ENCODE results near the gene LRP8.

DNA sequence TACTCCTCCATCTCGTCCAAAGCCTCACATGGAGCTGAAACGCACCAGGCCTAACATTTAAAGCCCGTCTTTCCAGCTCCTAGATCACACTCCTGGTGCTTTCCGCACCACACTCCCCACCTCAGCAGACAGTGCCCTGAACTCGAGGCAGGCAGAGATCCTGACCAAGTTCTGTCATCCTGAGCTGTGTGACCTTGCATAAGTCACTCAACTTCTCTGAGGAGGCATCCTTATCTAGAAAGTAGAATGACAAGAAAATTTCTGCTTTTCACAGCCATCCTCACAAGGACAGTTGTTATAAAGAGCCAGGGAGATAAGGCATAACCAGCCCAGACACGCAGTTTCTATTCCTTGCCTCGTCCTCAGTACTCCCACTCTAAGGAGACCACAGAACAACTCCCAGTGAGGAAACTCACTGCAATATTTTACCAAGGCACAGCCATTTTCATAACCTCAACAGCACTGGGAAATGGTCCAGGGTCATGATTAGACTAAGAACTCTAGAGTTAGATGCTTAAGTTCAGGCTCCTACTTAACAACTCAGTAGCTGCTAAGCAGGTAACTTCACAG lies 3.1 kb downstream of the LRP8 start:
- TF ChIP-seq, protein P1, sequence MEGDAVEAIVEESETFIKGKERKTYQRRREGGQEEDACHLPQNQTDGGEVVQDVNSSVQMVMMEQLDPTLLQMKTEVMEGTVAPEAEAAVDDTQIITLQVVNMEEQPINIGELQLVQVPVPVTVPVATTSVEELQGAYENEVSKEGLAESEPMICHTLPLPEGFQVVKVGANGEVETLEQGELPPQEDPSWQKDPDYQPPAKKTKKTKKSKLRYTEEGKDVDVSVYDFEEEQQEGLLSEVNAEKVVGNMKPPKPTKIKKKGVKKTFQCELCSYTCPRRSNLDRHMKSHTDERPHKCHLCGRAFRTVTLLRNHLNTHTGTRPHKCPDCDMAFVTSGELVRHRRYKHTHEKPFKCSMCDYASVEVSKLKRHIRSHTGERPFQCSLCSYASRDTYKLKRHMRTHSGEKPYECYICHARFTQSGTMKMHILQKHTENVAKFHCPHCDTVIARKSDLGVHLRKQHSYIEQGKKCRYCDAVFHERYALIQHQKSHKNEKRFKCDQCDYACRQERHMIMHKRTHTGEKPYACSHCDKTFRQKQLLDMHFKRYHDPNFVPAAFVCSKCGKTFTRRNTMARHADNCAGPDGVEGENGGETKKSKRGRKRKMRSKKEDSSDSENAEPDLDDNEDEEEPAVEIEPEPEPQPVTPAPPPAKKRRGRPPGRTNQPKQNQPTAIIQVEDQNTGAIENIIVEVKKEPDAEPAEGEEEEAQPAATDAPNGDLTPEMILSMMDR (IDR thresholded peaks at IDR 0.05), result no peak
- no peak for TF ChIP-seq EZH2 (IDR thresholded peaks at IDR 0.05; ENCODE audit: borderline replicate concordance, insufficient read depth, low read depth, low read length, poor library complexity, severe bottlenecking)

Measured in B cell (primary cell).